ENCODE results near the gene ARHGAP44. TPM values are rescaled to one million over a fixed set of nuclear protein-coding genes. Genes with fewer than 3 reads are reported as not detected.

ARHGAP44 gene
- total and polyA plus RNA-seq, 2 donors (not counting 1 experiment from before 2014, with no cell fraction given): 0.78 to 11.6 TPM

DNA sequence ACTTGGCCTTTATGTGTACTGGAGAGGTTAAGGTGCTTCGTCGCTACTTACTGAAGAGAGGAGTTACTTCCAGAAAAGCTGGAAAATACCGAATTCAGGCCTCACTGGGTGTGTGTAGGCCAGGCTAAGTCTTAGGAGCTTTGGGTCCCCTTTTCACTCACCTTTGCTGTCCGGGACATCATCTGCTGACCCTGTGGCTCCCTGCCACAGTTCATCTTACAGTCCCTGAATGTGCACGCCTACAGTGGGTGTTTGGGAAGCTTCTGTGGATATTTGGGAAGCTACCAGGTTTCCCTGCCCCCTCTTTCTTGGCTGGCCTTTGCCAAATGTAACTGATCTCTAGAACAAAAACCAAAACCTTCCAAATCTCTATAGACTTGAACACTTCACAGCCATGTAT is 177.1 kb downstream of the ARHGAP44 start:
- no peaks in the 10 kb centered on the region for H4K20me1 ChIP-seq (ENCODE audit: control insufficient read depth, insufficient read depth, low read length, poor library complexity, severe bottlenecking)
- ATAC-seq (ENCODE audit: low read depth): no peak
- POLR2A ChIA-PET: no interaction called here
- no peaks in the 10 kb centered on the region for H3K79me2 ChIP-seq (ENCODE audit: control insufficient read depth, insufficient read depth, low read length)
- H3K9me3 ChIP-seq (ENCODE audit: control extremely low read depth in 1 of 3, control insufficient read depth in 2 of 3, insufficient read depth in 1 of 3, low read length in 2 of 3): peaks cover 0 to 3% (median 0%) of the 10 kb centered on the region in 3 donors
- Mint-ChIP-seq H3K4me1 (peaks cover 1% of the 10 kb centered on the region), H3K27me3 (peaks cover under 1% of the 10 kb centered on the region), H3K9me3 (ENCODE audit: insufficient read depth) (no peaks in the 10 kb centered on the region), H3K4me3 (no peak overlapping the region), H3K27ac (no peak overlapping the region)
- no peak overlapping the region for H3K4me2 ChIP-seq (replicated peaks; ENCODE audit: low read depth, low read length, poor library complexity, severe bottlenecking)
- no peaks in the 10 kb centered on the region for H3K36me3 ChIP-seq (replicated peaks in 1 of 2; ENCODE audit: control extremely low read depth in 1 of 2, control insufficient read depth in 1 of 2, extremely low read depth in 1 of 2, insufficient read depth in 2 of 2, low read length in 1 of 2)
- no peak for TF ChIP-seq EZH2 (IDR thresholded peaks at IDR 0.05; ENCODE audit: borderline replicate concordance, insufficient read depth, low read depth, low read length, poor library complexity, severe bottlenecking)
- TF ChIP-seq, protein P1, sequence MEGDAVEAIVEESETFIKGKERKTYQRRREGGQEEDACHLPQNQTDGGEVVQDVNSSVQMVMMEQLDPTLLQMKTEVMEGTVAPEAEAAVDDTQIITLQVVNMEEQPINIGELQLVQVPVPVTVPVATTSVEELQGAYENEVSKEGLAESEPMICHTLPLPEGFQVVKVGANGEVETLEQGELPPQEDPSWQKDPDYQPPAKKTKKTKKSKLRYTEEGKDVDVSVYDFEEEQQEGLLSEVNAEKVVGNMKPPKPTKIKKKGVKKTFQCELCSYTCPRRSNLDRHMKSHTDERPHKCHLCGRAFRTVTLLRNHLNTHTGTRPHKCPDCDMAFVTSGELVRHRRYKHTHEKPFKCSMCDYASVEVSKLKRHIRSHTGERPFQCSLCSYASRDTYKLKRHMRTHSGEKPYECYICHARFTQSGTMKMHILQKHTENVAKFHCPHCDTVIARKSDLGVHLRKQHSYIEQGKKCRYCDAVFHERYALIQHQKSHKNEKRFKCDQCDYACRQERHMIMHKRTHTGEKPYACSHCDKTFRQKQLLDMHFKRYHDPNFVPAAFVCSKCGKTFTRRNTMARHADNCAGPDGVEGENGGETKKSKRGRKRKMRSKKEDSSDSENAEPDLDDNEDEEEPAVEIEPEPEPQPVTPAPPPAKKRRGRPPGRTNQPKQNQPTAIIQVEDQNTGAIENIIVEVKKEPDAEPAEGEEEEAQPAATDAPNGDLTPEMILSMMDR (IDR thresholded peaks at IDR 0.05): no peak
- H3K27ac ChIP-seq (ENCODE audit: low read length in 2 of 2): no peak overlapping the region
- no peaks in the 10 kb centered on the region for H3K4me1 ChIP-seq (ENCODE audit: control insufficient read depth in 2 of 2, insufficient read depth in 2 of 2, low read length in 2 of 2)
- CTCF ChIA-PET: interaction anchor here (0.5 kb wide), 2 partner anchors 8 to 440 kb away, joined by 3 to 4 read pairs; no protein-coding TSS in a partner anchor
- H3K27me3 ChIP-seq (replicated peaks in 1 of 4; ENCODE audit: control extremely low read depth in 1 of 4, control insufficient read depth in 3 of 4, insufficient read depth in 4 of 4, low read length in 3 of 4): no peaks in the 10 kb centered on the region
- H3K9ac ChIP-seq (ENCODE audit: low read length): no peak overlapping the region
- intact Hi-C loops (cut with micrococcal nuclease): no loop called here
- no peak for DNase-seq
- H3K4me3 ChIP-seq (ENCODE audit: control extremely low read depth in 1 of 5, extremely low read depth in 1 of 5, insufficient read depth in 1 of 5, low read depth in 2 of 5, low read length in 4 of 5): no peak overlapping the region
- 94% methylated on average over 2 of the region's 5 CpGs for WGBS (ENCODE audit: insufficient coverage)
- no peak overlapping the region for H2AFZ ChIP-seq (ENCODE audit: insufficient read depth, low read depth, low read length, poor library complexity, severe bottlenecking)

DNA sequence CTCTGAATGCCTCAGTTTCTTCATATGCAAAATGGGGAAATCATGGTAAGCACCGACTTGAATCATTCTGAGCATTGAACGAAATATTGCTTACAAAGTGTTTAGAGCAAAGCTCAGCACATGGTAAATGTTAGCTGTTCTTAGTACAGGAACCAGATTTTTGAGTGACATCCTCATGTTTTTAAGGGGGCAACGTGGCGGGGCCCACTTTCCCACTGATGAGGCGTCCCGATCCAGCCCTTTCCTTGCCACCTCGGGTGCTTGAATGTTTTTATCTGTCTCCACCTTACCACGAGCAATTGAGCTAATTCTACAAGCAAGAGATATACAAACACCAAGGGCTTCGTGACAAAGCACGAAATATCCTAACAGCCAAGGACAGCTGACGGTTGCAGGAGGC is 178.7 kb downstream of the ARHGAP44 start:
- intact Hi-C loops (cut with micrococcal nuclease): no loop called here
- Histone ChIP-seq H2AFZ (ENCODE audit: insufficient read depth, low read depth, low read length, poor library complexity, severe bottlenecking) (no peak overlapping the region), H3K36me3 (replicated peaks in 1 of 2; ENCODE audit: control extremely low read depth in 1 of 2, control insufficient read depth in 1 of 2, extremely low read depth in 1 of 2, insufficient read depth in 2 of 2, low read length in 1 of 2) (no peaks in the 10 kb centered on the region), H3K4me3 (ENCODE audit: control extremely low read depth in 1 of 5, extremely low read depth in 1 of 5, insufficient read depth in 1 of 5, low read depth in 2 of 5, low read length in 4 of 5) (no peak overlapping the region), H3K4me1 (ENCODE audit: control insufficient read depth in 2 of 2, insufficient read depth in 2 of 2, low read length in 2 of 2) (no peaks in the 10 kb centered on the region), H3K4me2 (replicated peaks; ENCODE audit: low read depth, low read length, poor library complexity, severe bottlenecking) (no peak overlapping the region), H3K27ac (ENCODE audit: low read length in 2 of 2) (no peak overlapping the region), H3K27me3 (replicated peaks in 1 of 4; ENCODE audit: control extremely low read depth in 1 of 4, control insufficient read depth in 3 of 4, insufficient read depth in 4 of 4, low read length in 3 of 4) (no peaks in the 10 kb centered on the region), H3K9ac (ENCODE audit: low read length) (no peak overlapping the region), H3K79me2 (ENCODE audit: control insufficient read depth, insufficient read depth, low read length) (no peaks in the 10 kb centered on the region), H3K9me3 (ENCODE audit: control extremely low read depth in 1 of 3, control insufficient read depth in 2 of 3, insufficient read depth in 1 of 3, low read length in 2 of 3) (peaks cover 0 to 3% (median 0%) of the 10 kb centered on the region in 3 donors), H4K20me1 (ENCODE audit: control insufficient read depth, insufficient read depth, low read length, poor library complexity, severe bottlenecking) (no peaks in the 10 kb centered on the region)
- no peaks in the 10 kb centered on the region for H3K9me3 Mint-ChIP-seq (ENCODE audit: insufficient read depth)
- ChIA-PET CTCF (no interaction called here), POLR2A (no interaction called here)
- H3K27ac Mint-ChIP-seq: no peak overlapping the region
- H3K27me3 Mint-ChIP-seq: peaks cover 11% of the 10 kb centered on the region
- 90% methylated on average over 11 of the region's 11 CpGs for WGBS (ENCODE audit: insufficient coverage)
- DNase-seq (no peak), ATAC-seq (ENCODE audit: low read depth) (no peak)
- no peaks in the 10 kb centered on the region for H3K4me1 Mint-ChIP-seq
- H3K4me3 Mint-ChIP-seq: no peak overlapping the region
- TF ChIP-seq EZH2 (IDR thresholded peaks at IDR 0.05; ENCODE audit: borderline replicate concordance, insufficient read depth, low read depth, low read length, poor library complexity, severe bottlenecking): no peak
- TF ChIP-seq, protein P1 (IDR thresholded peaks at IDR 0.05): no peak

Data from B cell (primary cell).